ENCODE data around the gene C1GALT1. TPM values are rescaled to one million over a fixed set of nuclear protein-coding genes. Genes with fewer than 3 reads are reported as not detected.

The C1GALT1 gene
- total and polyA plus RNA-seq, 4 donors: 27.6 to 36.1 (median 34.1) TPM

- H3K36me3 ChIP-seq (ENCODE audit: control insufficient read depth, insufficient read depth, low read length): no peaks in the 10 kb centered on the region
- no peaks in the 10 kb centered on the region for H3K27me3 ChIP-seq (ENCODE audit: control insufficient read depth, insufficient read depth, low read length)
- H3K9me3 ChIP-seq (ENCODE audit: control insufficient read depth, insufficient read depth, low read length): no peaks in the 10 kb centered on the region
- peaks cover 4% of the 10 kb centered on the region for H3K4me1 ChIP-seq (ENCODE audit: control insufficient read depth, insufficient read depth, low read length)
- peak overlapping the region; percentile 95 for H3K27ac ChIP-seq (ENCODE audit: low read depth, low read length)
- H3K4me3 ChIP-seq (ENCODE audit: low read depth, low read length): no peak overlapping the region
- no peak for DNase-seq (ENCODE audit: low read depth in 4 of 6, low spot score in 6 of 6)
- WGBS (ENCODE audit: insufficient coverage): 98% methylated on average over 5 of the region's 8 CpGs
Measured at GRCh38 chr7:7180725-7181449, 1.5 kb upstream of the C1GALT1 start.

GRCh38 chr7:7181519-7182155 is 707 bp upstream of the C1GALT1 start:
- DNase-seq (ENCODE audit: low read depth in 4 of 6, low spot score in 6 of 6): no peak
- 0% methylated on average over 4 of the region's 12 CpGs for WGBS (ENCODE audit: insufficient coverage)

GRCh38 chr7:7183061-7183837 is 905 bp downstream of the C1GALT1 start:
- peak overlapping the region; percentile 93 for H3K27ac ChIP-seq (ENCODE audit: low read depth, low read length)

More at GRCh38 chr7:7181519-7182155, 707 bp upstream of the C1GALT1 start:
- H3K4me3 ChIP-seq (ENCODE audit: low read depth, low read length): peak overlapping the region; percentile 81
- H3K9me3 ChIP-seq (ENCODE audit: control insufficient read depth, insufficient read depth, low read length): no peaks in the 10 kb centered on the region
- H3K4me1 ChIP-seq (ENCODE audit: control insufficient read depth, insufficient read depth, low read length): peaks cover 4% of the 10 kb centered on the region
- no peaks in the 10 kb centered on the region for H3K27me3 ChIP-seq (ENCODE audit: control insufficient read depth, insufficient read depth, low read length)
- H3K36me3 ChIP-seq (ENCODE audit: control insufficient read depth, insufficient read depth, low read length): no peaks in the 10 kb centered on the region
- H3K27ac ChIP-seq (ENCODE audit: low read depth, low read length): peak overlapping the region; percentile 95

GRCh38 chr7:7183838-7184463 is 1.6 kb downstream of the C1GALT1 start:
- Histone ChIP-seq H3K27ac (ENCODE audit: low read depth, low read length) (no peak overlapping the region), H3K27me3 (ENCODE audit: control insufficient read depth, insufficient read depth, low read length) (no peaks in the 10 kb centered on the region), H3K4me1 (ENCODE audit: control insufficient read depth, insufficient read depth, low read length) (peaks cover 4% of the 10 kb centered on the region), H3K36me3 (ENCODE audit: control insufficient read depth, insufficient read depth, low read length) (no peaks in the 10 kb centered on the region), H3K4me3 (ENCODE audit: low read depth, low read length) (peak overlapping the region; percentile 95), H3K9me3 (ENCODE audit: control insufficient read depth, insufficient read depth, low read length) (no peaks in the 10 kb centered on the region)
- peak in 1 of 6 donors; percentile 18 for DNase-seq (ENCODE audit: low read depth in 4 of 6, low spot score in 6 of 6)
- no CpG with 5 or more reads among the region's 4 CpGs for WGBS (ENCODE audit: insufficient coverage)

More at GRCh38 chr7:7183061-7183837, 905 bp downstream of the C1GALT1 start:
- peaks cover 4% of the 10 kb centered on the region for H3K4me1 ChIP-seq (ENCODE audit: control insufficient read depth, insufficient read depth, low read length)
- H3K4me3 ChIP-seq (ENCODE audit: low read depth, low read length): peak overlapping the region; percentile 95
- under 1% methylated on average over 38 of the region's 44 CpGs for WGBS (ENCODE audit: insufficient coverage)
- H3K9me3 ChIP-seq (ENCODE audit: control insufficient read depth, insufficient read depth, low read length): no peaks in the 10 kb centered on the region
- peak in 2 of 6 donors; percentile 5 to 71 for DNase-seq (ENCODE audit: low read depth in 4 of 6, low spot score in 6 of 6)
- H3K27me3 ChIP-seq (ENCODE audit: control insufficient read depth, insufficient read depth, low read length): no peaks in the 10 kb centered on the region
- H3K36me3 ChIP-seq (ENCODE audit: control insufficient read depth, insufficient read depth, low read length): no peaks in the 10 kb centered on the region

- WGBS (ENCODE audit: insufficient coverage): 81% methylated on average over 3 of the region's 7 CpGs
- Histone ChIP-seq H3K9me3 (ENCODE audit: control insufficient read depth, insufficient read depth, low read length) (no peaks in the 10 kb centered on the region), H3K4me1 (ENCODE audit: control insufficient read depth, insufficient read depth, low read length) (peaks cover 4% of the 10 kb centered on the region), H3K27ac (ENCODE audit: low read depth, low read length) (no peak overlapping the region), H3K4me3 (ENCODE audit: low read depth, low read length) (no peak overlapping the region), H3K36me3 (ENCODE audit: control insufficient read depth, insufficient read depth, low read length) (no peaks in the 10 kb centered on the region), H3K27me3 (ENCODE audit: control insufficient read depth, insufficient read depth, low read length) (no peaks in the 10 kb centered on the region)
- DNase-seq (ENCODE audit: low read depth in 4 of 6, low spot score in 6 of 6): peak in 1 of 6 donors; percentile 60
Measured at GRCh38 chr7:7185371-7185989, 3.1 kb downstream of the C1GALT1 start.

GRCh38 chr7:7188091-7188490 is 5.7 kb downstream of the C1GALT1 start:
- Histone ChIP-seq H3K9me3 (ENCODE audit: control insufficient read depth, insufficient read depth, low read length) (no peaks in the 10 kb centered on the region), H3K36me3 (ENCODE audit: control insufficient read depth, insufficient read depth, low read length) (no peaks in the 10 kb centered on the region), H3K4me3 (ENCODE audit: low read depth, low read length) (no peak overlapping the region), H3K27me3 (ENCODE audit: control insufficient read depth, insufficient read depth, low read length) (no peaks in the 10 kb centered on the region), H3K4me1 (ENCODE audit: control insufficient read depth, insufficient read depth, low read length) (no peaks in the 10 kb centered on the region), H3K27ac (ENCODE audit: low read depth, low read length) (no peak overlapping the region)
- DNase-seq (ENCODE audit: low read depth in 4 of 6, low spot score in 6 of 6): peak in 1 of 6 donors; percentile 45

GRCh38 chr7:7188742-7189141 is 6.4 kb downstream of the C1GALT1 start:
- no CpG with 5 or more reads among the region's 4 CpGs for WGBS (ENCODE audit: insufficient coverage)
- DNase-seq (ENCODE audit: low read depth in 4 of 6, low spot score in 6 of 6): no peak
- H3K36me3 ChIP-seq (ENCODE audit: control insufficient read depth, insufficient read depth, low read length): no peaks in the 10 kb centered on the region
- H3K9me3 ChIP-seq (ENCODE audit: control insufficient read depth, insufficient read depth, low read length): peaks cover 4% of the 10 kb centered on the region
- H3K4me1 ChIP-seq (ENCODE audit: control insufficient read depth, insufficient read depth, low read length): no peaks in the 10 kb centered on the region
- no peak overlapping the region for H3K4me3 ChIP-seq (ENCODE audit: low read depth, low read length)
- H3K27ac ChIP-seq (ENCODE audit: low read depth, low read length): no peak overlapping the region
- H3K27me3 ChIP-seq (ENCODE audit: control insufficient read depth, insufficient read depth, low read length): no peaks in the 10 kb centered on the region

- Histone ChIP-seq H3K27ac (ENCODE audit: low read depth, low read length) (no peak overlapping the region), H3K36me3 (ENCODE audit: control insufficient read depth, insufficient read depth, low read length) (no peaks in the 10 kb centered on the region), H3K4me1 (ENCODE audit: control insufficient read depth, insufficient read depth, low read length) (no peaks in the 10 kb centered on the region), H3K4me3 (ENCODE audit: low read depth, low read length) (no peak overlapping the region), H3K27me3 (ENCODE audit: control insufficient read depth, insufficient read depth, low read length) (no peaks in the 10 kb centered on the region), H3K9me3 (ENCODE audit: control insufficient read depth, insufficient read depth, low read length) (peaks cover 6% of the 10 kb centered on the region)
- 46% methylated on average over 4 of the region's 5 CpGs for WGBS (ENCODE audit: insufficient coverage)
- no peak for DNase-seq (ENCODE audit: low read depth in 4 of 6, low spot score in 6 of 6)
Measured at GRCh38 chr7:7190142-7190541, 7.8 kb downstream of the C1GALT1 start.

- H3K27me3 ChIP-seq (ENCODE audit: control insufficient read depth, insufficient read depth, low read length): no peaks in the 10 kb centered on the region
- H3K9me3 ChIP-seq (ENCODE audit: control insufficient read depth, insufficient read depth, low read length): peaks cover 6% of the 10 kb centered on the region
- H3K27ac ChIP-seq (ENCODE audit: low read depth, low read length): no peak overlapping the region
- no peaks in the 10 kb centered on the region for H3K4me1 ChIP-seq (ENCODE audit: control insufficient read depth, insufficient read depth, low read length)
- H3K36me3 ChIP-seq (ENCODE audit: control insufficient read depth, insufficient read depth, low read length): no peaks in the 10 kb centered on the region
- H3K4me3 ChIP-seq (ENCODE audit: low read depth, low read length): no peak overlapping the region
- DNase-seq (ENCODE audit: low read depth in 4 of 6, low spot score in 6 of 6): no peak
- no CpG with 5 or more reads among the region's 1 CpG for WGBS (ENCODE audit: insufficient coverage)
Measured at GRCh38 chr7:7191137-7191536, 8.8 kb downstream of the C1GALT1 start.

All from spinal cord (tissue), 10 donors.